Neural crest cell (in vitro differentiated cells): ENCODE data around the gene TMEM236. TPM values are rescaled to one million over a fixed set of nuclear protein-coding genes. Genes with fewer than 3 reads are reported as not detected.

ENCODE experiments used
- DNase-seq: peaks from one replicate; pipeline ENCODE4 v3.0.0; 2021; ENCODE audit warnings: low read depth, mixed read lengths, low spot score
- H3K27ac Mint-ChIP-seq: one replicate; pipeline ENCODE4 v1.8.0; 2021; ENCODE audit warnings: mild to moderate bottlenecking, mixed read lengths; ENCODE audit not compliant: unreplicated experiment
- H3K27me3 Mint-ChIP-seq: 2 replicates; pipeline ENCODE4 v1.8.0; 2021; ENCODE audit warnings: low read depth, mild to moderate bottlenecking, mixed read lengths
- H3K36me3 Mint-ChIP-seq: 2 replicates; pipeline ENCODE4 v1.8.0; 2021; ENCODE audit warnings: low read depth, mild to moderate bottlenecking, mixed read lengths
- H3K4me1 Mint-ChIP-seq: 2 replicates; pipeline ENCODE4 v1.8.0; 2021; ENCODE audit warnings: mixed read lengths
- H3K4me3 Mint-ChIP-seq: one replicate; pipeline ENCODE4 v1.8.0; 2021; ENCODE audit warnings: mild to moderate bottlenecking, mixed read lengths
- H3K9me3 Mint-ChIP-seq: 2 replicates; pipeline ENCODE4 v1.8.0; 2021; ENCODE audit warnings: mixed read lengths
- total RNA-seq: library from RNA; stranded (reverse); gene quantifications from 2 replicates; pipeline ENCODE4 v1.2.1, GENCODE V29; 2021
- TF ChIP-seq, protein P1 (sequence below): fragments of 200-600 bp; sonication (generic); conservative IDR thresholded peaks from 2 replicates; pipeline ENCODE4 v1.5.0; 2021; ENCODE audit warnings: antibody characterized with exemption, mild to moderate bottlenecking

The TMEM236 gene
- total RNA-seq, 1 donor from 2014 or later = not detected

DNA sequence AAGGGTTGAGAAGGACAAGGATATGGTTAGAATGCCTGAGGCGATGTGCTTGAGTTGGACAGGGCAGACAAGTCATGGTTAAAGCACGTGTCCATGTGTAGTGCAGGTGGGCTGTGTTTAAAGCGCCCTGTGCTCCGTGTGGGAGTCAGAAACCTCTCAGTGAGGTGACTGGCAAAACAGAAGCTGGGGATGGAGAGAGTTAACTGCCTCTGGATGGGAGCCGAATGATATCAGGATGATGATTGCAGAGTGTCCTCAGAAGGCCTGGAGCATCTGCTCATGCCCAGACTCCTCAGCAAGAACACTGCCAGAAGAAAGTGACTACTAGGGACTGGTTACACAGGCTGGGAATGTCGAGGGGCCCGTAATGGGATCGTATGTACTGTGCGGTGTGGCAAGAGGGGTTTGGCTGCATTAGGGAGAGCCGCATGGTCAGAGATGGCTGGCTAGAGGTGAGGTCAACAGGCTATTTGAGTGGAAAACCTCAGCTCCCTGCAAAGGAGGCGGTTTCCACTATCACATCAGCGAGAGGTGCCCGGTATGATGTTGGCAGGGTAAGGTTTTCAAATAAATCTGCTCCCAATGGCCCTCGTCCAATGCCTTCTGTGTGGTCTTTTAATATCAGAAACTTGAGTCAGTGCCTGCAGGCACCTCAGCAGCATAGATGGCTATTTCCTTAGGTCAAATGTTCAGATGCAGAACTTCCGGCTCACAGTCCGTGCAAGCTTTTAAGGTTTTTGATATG is 31.1 kb downstream of the TMEM236 start:
- DNase-seq = no peak
- H3K27ac Mint-ChIP-seq = no peak overlapping the region
- no peak overlapping the region for H3K4me3 Mint-ChIP-seq
- no peaks in the 10 kb centered on the region for H3K36me3 Mint-ChIP-seq
- no peaks in the 10 kb centered on the region for H3K9me3 Mint-ChIP-seq
- TF ChIP-seq, protein P1, sequence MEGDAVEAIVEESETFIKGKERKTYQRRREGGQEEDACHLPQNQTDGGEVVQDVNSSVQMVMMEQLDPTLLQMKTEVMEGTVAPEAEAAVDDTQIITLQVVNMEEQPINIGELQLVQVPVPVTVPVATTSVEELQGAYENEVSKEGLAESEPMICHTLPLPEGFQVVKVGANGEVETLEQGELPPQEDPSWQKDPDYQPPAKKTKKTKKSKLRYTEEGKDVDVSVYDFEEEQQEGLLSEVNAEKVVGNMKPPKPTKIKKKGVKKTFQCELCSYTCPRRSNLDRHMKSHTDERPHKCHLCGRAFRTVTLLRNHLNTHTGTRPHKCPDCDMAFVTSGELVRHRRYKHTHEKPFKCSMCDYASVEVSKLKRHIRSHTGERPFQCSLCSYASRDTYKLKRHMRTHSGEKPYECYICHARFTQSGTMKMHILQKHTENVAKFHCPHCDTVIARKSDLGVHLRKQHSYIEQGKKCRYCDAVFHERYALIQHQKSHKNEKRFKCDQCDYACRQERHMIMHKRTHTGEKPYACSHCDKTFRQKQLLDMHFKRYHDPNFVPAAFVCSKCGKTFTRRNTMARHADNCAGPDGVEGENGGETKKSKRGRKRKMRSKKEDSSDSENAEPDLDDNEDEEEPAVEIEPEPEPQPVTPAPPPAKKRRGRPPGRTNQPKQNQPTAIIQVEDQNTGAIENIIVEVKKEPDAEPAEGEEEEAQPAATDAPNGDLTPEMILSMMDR = no peak
- H3K27me3 Mint-ChIP-seq = no peaks in the 10 kb centered on the region
- peaks cover 5% of the 10 kb centered on the region for H3K4me1 Mint-ChIP-seq

- H3K9me3 Mint-ChIP-seq = no peaks in the 10 kb centered on the region
- H3K4me1 Mint-ChIP-seq = peaks cover 7% of the 10 kb centered on the region
- no peak for DNase-seq
- H3K4me3 Mint-ChIP-seq = no peak overlapping the region
- H3K27ac Mint-ChIP-seq = no peak overlapping the region
- no peaks in the 10 kb centered on the region for H3K36me3 Mint-ChIP-seq
- TF ChIP-seq, protein P1 = no peak
- H3K27me3 Mint-ChIP-seq = no peaks in the 10 kb centered on the region
These were observed 31.8 kb downstream of the TMEM236 start for GRCh38 chr10:17783751-17784150.

DNA sequence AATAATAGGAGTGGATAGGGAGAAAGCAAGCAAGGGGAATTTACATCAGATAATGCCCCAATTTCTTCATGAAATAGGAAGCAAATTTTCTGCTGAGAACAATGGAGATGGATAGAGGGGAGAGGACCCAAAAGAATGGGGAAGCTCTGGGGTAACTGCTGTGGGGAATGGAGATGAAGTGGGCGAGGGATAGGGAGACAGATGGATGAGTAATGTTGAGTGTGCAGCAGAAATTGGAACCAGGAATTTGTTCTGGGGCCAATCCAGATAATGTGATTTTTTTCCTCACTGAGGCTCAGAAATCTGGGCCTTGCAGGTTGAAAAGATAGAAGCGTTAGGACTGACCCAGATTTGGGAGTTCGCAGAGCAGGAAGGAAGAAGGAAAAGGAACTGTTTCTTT is 32.7 kb downstream of the TMEM236 start:
- DNase-seq = no peak
- no peaks in the 10 kb centered on the region for H3K27me3 Mint-ChIP-seq
- TF ChIP-seq, protein P1 = no peak
- peaks cover 10% of the 10 kb centered on the region for H3K4me1 Mint-ChIP-seq
- H3K36me3 Mint-ChIP-seq = no peaks in the 10 kb centered on the region
- H3K27ac Mint-ChIP-seq = no peak overlapping the region
- no peaks in the 10 kb centered on the region for H3K9me3 Mint-ChIP-seq
- H3K4me3 Mint-ChIP-seq = no peak overlapping the region

- peaks cover 10% of the 10 kb centered on the region for H3K4me1 Mint-ChIP-seq
- TF ChIP-seq, protein P1 = no peak
- no peaks in the 10 kb centered on the region for H3K36me3 Mint-ChIP-seq
- no peak for DNase-seq
- no peaks in the 10 kb centered on the region for H3K27me3 Mint-ChIP-seq
- H3K9me3 Mint-ChIP-seq = no peaks in the 10 kb centered on the region
- no peak overlapping the region for H3K27ac Mint-ChIP-seq
- no peak overlapping the region for H3K4me3 Mint-ChIP-seq
These were observed 33.4 kb downstream of the TMEM236 start for GRCh38 chr10:17785276-17785930.

DNA sequence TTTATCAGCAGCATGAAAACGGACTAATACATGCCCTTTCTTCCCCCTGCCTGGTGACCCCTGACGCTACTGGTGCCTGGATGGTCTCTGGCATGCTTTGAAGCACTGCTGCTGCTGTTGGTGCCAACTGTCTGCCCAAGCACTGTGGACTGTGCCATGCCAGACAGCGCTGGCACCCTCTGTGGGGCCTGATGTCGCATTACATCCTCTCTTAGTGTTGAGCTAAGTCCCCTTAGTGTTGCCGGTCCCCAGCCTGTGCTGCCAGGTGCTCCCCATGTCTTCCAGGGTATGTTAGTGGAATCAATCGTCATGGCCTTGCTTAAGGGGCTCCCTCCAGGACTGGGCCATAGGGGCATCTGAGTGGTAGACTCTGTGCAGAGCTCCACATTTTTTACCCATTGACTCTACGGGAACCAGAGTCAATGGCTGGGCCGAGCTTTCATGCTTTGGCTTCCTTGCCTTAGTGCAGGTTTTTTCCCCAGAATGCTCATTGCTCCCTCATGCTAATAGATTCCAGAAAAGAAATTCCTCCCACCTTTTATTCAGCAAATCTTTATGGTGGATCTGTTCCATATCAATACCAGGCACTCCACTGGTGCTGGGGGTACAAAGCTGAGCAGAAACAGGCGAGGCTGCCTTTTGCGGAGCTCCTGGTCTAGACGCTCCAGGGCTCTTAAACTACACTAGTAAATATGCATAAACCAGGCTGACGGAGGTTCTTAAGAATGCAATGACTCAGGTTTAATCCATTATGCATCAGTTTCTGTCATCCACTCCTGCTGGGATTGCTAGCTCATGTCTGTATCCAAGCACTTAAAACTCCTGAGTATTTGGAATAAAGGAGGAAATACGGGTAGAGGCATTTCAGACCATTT is 35.3 kb downstream of the TMEM236 start:
- Mint-ChIP-seq H3K4me3 (no peak overlapping the region), H3K9me3 (no peaks in the 10 kb centered on the region), H3K27me3 (no peaks in the 10 kb centered on the region), H3K4me1 (peaks cover 10% of the 10 kb centered on the region), H3K36me3 (no peaks in the 10 kb centered on the region), H3K27ac (peak overlapping the region; percentile 8)
- TF ChIP-seq, protein P1 = no peak
- no peak for DNase-seq
